OCI-LY3 (cell line): ENCODE measurements around the gene LTBP3.
A peak's percentile ranks its signal among the peaks of the same experiment; 100 is the strongest.

Experiments
- H2AFZ ChIP-seq: fragments of 200-600, 300-600 bp; shearing (Covaris generic); 2 replicates; pipeline ENCODE4 v1.6.0; 2014; ENCODE audit warnings: antibody characterized with exemption, low read depth, low read length
- H3K27ac ChIP-seq: fragments of 200-600, 300-600 bp; sonication (generic); 2 replicates; pipeline ENCODE4 v1.5.1; 2014; ENCODE audit warnings: mild to moderate bottlenecking, low read length, moderate library complexity, mixed read lengths
- H3K27me3 ChIP-seq: fragments of 200-600, 300-600 bp; sonication (generic); 2 replicates; pipeline ENCODE4 v1.6.1; 2014; ENCODE audit warnings: low read depth, low read length, mixed read lengths
- H3K36me3 ChIP-seq: fragments of 200-600, 300-600 bp; sonication (generic); replicated peaks from 2 replicates; pipeline ENCODE3; 2014; ENCODE audit warnings: low read depth, low read length, mixed read lengths
- H3K4me1 ChIP-seq: fragments of 300-600, 200-600 bp; sonication (generic); 2 replicates; pipeline ENCODE4 v1.6.1; 2014; ENCODE audit warnings: low read length, mixed read lengths
- H3K4me2 ChIP-seq: fragments of 200-600, 300-600 bp; sonication (generic); 2 replicates; pipeline ENCODE4 v1.6.1; 2014; ENCODE audit warnings: low read length, mixed read lengths
- H3K4me3 ChIP-seq: fragments of 300-600, 200-600 bp; sonication (generic); 2 replicates; pipeline ENCODE4 v1.5.1; 2014; ENCODE audit warnings: antibody characterized with exemption, mild to moderate bottlenecking, low read length, moderate library complexity
- H3K79me2 ChIP-seq: fragments of 300-600, 200-600 bp; shearing (Covaris generic); 2 replicates; pipeline ENCODE4 v1.6.1; 2014; ENCODE audit warnings: mild to moderate bottlenecking, low read length, mixed read lengths
- H3K9ac ChIP-seq: fragments of 300-600, 200-600 bp; shearing (Covaris generic); 2 replicates; pipeline ENCODE4 v1.6.0; 2014; ENCODE audit warnings: mild to moderate bottlenecking, low read length, moderate library complexity
- H3K9me3 ChIP-seq: fragments of 200-600, 300-600 bp; shearing (Covaris generic); 2 replicates; pipeline ENCODE4 v1.6.1; 2014; ENCODE audit warnings: low read length, mixed read lengths; ENCODE audit not compliant: insufficient read depth
- H4K20me1 ChIP-seq: fragments of 200-600, 300-600 bp; sonication (generic); 2 replicates; pipeline ENCODE4 v1.6.1; 2016; ENCODE audit warnings: low read length, mixed read lengths; ENCODE audit not compliant: insufficient read depth
- CTCF ChIP-seq: fragments of 200-600, 300-600 bp; sonication (generic); IDR thresholded peaks from 2 replicates; pipeline ENCODE4 v1.5.1; 2014; ENCODE audit warnings: antibody characterized with exemption, low read length, low read depth
- EZH2phosphoT487 ChIP-seq: fragments of 200-600 bp; shearing (Covaris generic); IDR thresholded peaks from 2 replicates; pipeline ENCODE4 v1.6.1; 2018; ENCODE audit warnings: antibody characterized with exemption, mixed run types, low read depth

LTBP3 gene

DNA sequence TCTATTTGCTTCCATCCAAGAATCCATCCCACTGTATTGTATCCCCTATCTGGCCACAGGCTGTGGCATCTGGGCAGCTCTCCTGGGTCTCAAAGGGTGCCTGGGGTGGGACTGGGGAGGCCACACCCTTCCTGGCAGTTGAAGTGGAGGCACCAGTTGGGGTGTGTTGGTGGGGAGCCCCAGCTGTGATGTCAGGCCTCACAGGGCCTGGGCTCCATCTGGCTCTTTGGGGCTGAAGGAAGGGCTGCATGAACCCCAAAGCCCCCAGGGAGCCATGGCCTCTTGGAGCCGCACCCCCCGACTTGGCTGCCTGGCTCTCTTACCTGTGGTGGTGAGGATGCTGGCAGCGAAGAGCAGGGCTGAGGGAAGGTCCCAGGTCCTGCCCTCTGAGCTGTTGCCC is 37.0 kb upstream of the LTBP3 start:
- H2AFZ ChIP-seq, result no peak overlapping the region
- peaks cover 22% of the 10 kb centered on the region for H3K36me3 ChIP-seq
- peaks cover 5% of the 10 kb centered on the region for H3K4me1 ChIP-seq
- H3K9ac ChIP-seq, result no peak overlapping the region
- no peaks in the 10 kb centered on the region for H3K27me3 ChIP-seq
- no peaks in the 10 kb centered on the region for H3K9me3 ChIP-seq
- no peak for TF ChIP-seq EZH2phosphoT487
- no peak for TF ChIP-seq CTCF
- no peaks in the 10 kb centered on the region for H4K20me1 ChIP-seq
- H3K79me2 ChIP-seq, result no peaks in the 10 kb centered on the region
- H3K27ac ChIP-seq, result no peak overlapping the region
- no peak overlapping the region for H3K4me3 ChIP-seq
- no peak overlapping the region for H3K4me2 ChIP-seq

DNA sequence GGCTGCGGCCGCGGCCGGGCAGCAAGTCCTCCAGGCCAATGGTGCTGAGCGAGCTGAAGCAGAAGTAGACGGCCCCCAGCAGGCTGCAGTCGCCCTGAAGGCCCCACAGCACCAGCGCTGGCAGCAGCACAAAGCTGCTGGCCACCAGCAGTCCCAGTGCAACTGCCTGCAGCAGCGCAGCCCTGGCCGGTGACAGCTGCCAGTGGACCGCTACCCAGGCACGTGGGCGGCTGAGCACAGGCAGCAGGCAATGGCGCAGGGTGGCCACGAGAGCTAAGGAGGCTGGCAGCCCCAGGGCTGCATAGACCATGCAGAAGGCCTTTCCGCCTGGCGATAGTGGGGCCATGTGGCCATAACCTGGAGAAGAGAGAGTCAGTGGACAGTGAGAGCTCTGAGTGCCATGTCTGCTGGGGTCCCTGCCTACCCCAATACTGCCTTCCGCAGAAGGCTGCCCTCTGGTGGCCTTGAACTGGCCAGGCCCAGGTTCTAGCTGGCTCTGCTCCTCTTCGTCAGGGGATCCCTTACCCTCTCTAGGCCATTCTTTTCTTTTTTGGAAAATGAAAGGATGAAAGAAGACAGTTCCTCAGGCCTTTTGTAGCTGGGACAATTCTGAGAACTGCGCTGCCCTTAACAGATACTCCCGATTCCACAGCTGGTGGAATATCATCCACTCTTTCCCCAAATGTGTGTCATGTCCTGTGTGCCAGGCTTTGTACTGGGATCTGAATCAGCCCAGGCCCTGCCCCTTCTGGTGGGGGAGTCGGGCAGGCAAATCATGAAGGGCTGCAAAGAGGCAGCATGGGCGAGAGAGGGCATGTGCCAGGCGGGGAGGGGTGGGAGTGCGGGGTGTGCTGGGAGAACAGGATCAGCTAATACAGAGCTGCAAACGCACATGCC is 35.6 kb upstream of the LTBP3 start:
- no peak overlapping the region for H3K27ac ChIP-seq
- TF ChIP-seq EZH2phosphoT487 (no peak), CTCF (peak; percentile 84)

DNA sequence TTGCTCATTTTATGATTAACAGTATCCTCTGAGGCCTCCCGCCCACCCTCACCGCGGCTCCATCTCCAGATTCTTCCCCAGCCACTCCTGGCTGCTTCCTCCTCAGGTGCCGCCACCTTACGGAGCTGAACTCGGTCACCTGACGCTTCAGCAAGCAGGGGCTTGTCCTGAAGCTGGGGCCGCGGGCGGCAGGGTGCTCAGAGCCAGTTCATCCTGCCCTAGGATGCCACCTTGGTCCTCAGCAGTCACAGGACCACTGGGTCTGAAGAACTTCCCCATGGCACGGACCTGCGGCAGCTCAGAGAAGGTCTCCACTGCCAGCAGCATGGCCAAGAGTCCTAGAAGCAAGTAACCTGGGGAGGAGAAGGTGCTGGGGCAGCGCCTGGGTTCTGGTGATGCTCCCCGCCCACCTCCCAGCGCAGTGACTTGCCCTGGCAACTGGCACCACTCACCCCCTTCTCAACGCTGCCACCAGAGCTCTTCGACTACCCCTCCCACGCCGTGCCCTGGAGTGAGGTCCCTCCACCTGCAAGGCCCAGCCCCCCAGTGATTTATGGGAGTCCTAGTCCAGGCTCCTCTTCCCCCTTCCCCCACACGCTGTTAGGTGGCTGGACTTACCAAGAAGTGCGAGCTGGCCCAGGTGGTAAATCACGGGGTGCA is 34.8 kb upstream of the LTBP3 start:
- Histone ChIP-seq H3K9me3 (no peaks in the 10 kb centered on the region), H3K9ac (no peak overlapping the region), H3K27ac (no peak overlapping the region), H3K4me1 (peaks cover 27% of the 10 kb centered on the region), H3K27me3 (no peaks in the 10 kb centered on the region), H3K4me3 (no peak overlapping the region), H3K79me2 (no peaks in the 10 kb centered on the region), H2AFZ (no peak overlapping the region), H4K20me1 (no peaks in the 10 kb centered on the region), H3K36me3 (peaks cover 10% of the 10 kb centered on the region), H3K4me2 (no peak overlapping the region)
- TF ChIP-seq CTCF (no peak), EZH2phosphoT487 (no peak)

More for the DNA sequence above, 35.6 kb upstream of the LTBP3 start:
- H3K36me3 ChIP-seq, result peaks cover 17% of the 10 kb centered on the region
- H3K79me2 ChIP-seq, result no peaks in the 10 kb centered on the region
- H3K4me2 ChIP-seq, result no peak overlapping the region
- H4K20me1 ChIP-seq, result no peaks in the 10 kb centered on the region
- H3K4me1 ChIP-seq, result peaks cover 19% of the 10 kb centered on the region
- H2AFZ ChIP-seq, result no peak overlapping the region
- H3K9ac ChIP-seq, result no peak overlapping the region
- no peak overlapping the region for H3K4me3 ChIP-seq
- no peaks in the 10 kb centered on the region for H3K27me3 ChIP-seq
- no peaks in the 10 kb centered on the region for H3K9me3 ChIP-seq

- Histone ChIP-seq H3K4me3 (no peak overlapping the region), H3K36me3 (peaks cover 4% of the 10 kb centered on the region), H3K4me2 (no peak overlapping the region), H3K4me1 (peaks cover 35% of the 10 kb centered on the region), H4K20me1 (no peaks in the 10 kb centered on the region), H2AFZ (no peak overlapping the region), H3K27ac (no peak overlapping the region), H3K27me3 (no peaks in the 10 kb centered on the region), H3K79me2 (no peaks in the 10 kb centered on the region), H3K9ac (no peak overlapping the region), H3K9me3 (no peaks in the 10 kb centered on the region)
- TF ChIP-seq EZH2phosphoT487, result no peak
- TF ChIP-seq CTCF, result no peak
Measured at GRCh38 chr11:65591939-65592857, 34.0 kb upstream of the LTBP3 start.
